NCI-H1092 (cell line): Measurements from ENCODE around the gene MARCHF6.
"Not testable (repeated sequence)": the region's sequence is repeated elsewhere in the genome, so short reads cannot be mapped to it uniquely, and the experiment has no call there.

ENCODE experiments used
- DNase-seq: peaks from one replicate; lab custom pipeline; 2025; lab: John Stamatoyannopoulos, UW

The MARCHF6 gene

DNA sequence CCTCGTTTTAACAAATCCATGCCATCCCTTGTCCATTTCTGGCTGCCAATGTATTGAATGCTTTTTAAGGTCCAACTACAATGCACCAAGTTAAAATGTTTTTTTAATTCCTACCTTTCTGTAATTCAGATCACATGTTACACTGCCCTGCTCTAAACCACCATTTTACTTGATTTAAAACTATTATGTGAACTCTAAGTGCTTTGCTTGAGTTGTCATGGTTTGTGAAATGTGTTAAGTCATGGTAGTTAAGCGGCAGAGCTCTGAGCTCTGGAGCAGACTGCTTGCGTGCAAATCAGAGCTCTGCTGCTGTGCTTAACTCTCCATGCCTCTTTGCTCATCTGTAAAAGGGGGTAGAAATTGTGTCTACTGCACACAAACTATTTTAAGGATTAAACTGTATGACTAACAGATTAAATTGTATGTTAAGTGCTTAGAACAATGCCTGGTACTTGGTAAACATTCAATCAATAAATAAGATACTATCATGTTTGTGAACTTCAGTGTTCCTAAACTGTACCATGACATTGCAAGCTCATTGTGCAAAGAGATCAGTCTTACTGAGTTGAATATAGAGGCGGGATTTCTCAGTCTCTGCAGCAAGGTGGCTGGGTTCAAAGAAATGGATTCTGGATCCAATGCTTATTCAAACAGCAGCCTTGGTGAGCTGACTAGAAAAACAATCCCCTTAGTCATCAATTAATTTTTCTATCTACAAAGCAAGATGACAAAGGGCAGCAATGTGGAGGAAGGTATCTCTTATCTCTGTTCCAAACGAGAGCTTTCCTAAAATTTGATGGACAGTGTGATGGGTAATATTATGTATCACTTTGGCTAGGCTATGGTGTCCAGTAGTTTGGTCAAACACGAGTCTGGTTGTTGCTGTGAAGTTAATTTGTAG is 29.7 kb upstream of the MARCHF6 start:
- DNase-seq: no peak

DNA sequence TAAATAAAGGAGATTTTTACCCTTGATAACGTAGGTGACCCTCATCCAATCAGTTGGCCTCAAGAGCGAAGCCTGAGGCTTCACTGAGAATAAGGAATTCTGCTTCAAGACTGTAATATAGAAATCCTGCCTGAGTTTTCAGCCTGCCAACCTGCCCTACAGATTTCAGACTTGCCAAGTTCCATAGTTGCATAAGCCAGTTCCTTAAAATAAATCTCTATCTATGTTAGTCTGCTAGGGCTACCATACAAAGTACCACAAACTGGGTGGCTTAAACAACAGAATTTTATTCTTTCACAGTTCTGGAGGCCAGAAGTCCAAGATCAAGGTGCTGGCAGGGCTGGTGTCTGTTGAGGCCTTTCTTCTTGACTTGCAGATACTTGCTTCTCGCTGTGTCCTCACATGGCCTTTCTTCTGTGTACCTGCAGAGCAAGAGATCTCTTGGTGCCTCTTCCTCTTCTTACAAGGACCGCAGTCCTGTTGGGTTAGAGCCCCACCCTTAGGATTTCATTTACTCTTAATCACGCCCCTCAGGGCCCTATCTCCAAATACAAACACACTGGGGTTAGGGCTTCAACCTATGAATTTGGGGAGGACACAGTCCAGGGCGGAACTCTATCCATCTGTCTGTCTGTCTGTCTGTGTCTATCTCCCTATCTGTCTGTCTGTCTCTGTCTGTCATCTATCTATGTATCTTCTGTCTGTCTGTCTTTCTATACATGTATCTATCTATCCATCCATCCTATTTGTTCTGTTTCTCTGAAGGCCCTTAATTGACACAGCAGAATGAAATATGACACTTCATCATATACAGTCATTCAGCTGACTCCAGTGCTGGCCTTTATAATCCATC is 28.8 kb upstream of the MARCHF6 start:
- no peak for DNase-seq

DNA sequence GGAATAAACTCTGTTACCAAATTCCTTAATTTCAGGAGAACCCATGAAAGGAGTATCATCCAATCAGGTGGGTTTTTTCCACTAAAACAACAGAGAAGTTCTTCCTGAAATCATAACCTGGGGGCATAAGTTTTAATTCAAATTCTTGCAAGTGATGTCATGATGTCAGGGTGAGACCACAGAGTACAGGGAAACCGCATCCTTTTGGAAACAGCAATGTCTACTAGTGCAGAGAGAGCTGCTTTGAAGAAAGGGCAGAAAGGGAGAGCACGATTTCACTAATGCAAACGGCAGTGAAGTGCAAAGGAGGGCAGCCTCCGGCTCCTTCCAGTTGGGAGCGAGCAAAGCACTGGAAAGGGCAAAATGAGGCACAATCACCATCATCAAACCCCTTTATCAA is 25.2 kb upstream of the MARCHF6 start:
- DNase-seq: no peak

DNA sequence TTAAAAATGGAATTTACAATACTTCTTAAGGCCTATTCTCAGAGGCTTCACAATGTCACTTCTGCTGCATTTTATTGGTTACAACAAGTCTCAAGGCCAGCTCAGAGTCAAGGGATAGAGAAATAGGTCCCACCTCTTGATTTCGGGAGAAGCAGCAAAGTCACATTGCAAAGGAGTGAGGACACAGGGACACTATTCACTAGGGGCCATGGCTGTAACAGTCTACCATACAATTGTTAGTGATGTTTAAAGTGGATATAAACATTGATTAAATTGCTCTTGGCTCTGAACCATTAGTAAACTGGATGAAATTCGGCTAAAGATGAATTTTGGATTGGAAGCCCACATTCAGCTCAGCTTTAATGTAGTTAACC is 24.1 kb upstream of the MARCHF6 start:
- no peak for DNase-seq

DNA sequence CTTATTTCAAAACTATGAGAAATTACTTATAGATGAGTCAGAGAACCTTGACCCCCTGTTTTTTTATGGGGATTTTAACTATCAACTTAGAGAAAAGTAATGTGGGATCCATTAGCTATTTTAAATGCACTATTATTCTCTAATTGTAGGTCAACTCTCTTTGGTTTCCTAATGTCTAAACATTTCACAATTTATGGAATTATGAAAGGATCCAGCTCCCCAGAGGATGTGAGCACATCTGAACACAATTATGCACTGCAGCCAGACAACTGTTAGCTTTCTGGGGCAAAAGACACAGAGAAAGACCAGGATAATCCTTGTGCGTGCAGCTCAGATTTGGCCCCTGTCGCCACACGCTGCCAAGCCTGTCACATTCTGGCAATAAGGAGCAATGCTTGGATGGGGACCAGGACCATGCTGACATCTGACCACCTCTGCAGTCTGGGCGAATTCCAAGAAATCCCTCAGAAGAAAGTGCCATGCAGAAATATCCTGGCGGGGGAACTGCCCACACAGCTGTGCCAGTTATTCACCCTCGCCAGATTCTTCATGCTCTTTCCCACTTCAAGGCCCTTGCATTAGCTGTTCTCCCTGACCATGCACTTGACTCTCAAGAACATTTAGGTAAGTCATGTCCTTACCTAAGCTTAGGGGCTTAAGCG is 23.5 kb upstream of the MARCHF6 start:
- no peak for DNase-seq

DNA sequence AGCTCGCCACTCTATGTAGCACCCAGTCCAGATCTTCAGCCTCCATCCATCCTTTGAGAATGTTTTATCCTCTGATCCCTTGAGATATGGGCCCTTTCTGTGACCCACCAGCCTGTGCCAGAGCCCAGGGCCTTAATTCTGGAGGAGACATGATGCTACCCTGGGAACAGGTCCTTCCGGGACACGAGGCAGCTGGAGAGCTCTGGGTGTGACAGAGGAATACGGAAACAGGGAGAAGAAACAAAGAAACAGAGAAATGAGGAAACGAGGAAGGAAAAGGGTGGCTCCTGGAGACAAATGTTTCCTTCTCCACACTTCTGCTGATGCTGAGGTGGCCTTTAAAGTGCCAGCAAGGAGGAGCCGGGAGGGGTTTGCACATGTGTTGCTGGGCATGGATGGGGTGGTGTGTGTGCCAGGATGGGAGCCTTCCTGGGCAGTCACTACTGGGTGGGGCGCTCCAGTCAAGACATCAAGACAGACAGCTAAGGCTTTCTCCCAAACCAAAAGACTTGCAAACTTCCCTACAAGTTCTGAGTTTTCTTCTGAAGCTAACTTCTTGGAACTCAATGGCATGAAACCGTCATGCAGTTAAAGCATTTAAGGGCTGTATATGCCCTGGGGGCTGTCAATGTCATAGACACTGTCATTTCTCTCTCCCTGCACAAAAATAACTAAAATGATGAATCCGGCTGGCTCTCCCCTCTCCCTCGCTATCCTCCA is 22.8 kb upstream of the MARCHF6 start:
- DNase-seq: no peak

DNA sequence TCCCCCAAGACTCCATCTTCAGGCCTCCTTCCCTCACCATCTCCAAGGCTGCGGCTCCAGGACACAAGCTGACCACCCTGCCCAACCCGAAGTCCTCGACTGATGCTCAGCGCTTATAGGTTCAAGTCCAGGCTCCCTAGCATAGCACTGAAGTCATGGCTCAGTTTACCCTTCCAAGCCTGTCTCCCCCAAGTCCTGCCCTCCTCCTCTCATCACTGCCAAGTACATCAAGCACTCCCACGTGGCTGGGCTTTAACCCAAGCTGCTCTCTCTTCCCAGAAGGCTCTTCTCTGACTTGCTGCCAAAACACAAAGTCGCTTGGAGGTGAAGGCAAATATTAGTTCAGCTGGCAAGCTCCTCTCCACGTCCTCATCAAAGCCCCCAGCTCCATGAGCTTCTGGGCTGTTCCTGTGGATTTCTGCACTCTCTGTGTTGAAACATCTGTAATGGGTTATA is 22.1 kb upstream of the MARCHF6 start:
- peak; percentile 97 for DNase-seq

DNA sequence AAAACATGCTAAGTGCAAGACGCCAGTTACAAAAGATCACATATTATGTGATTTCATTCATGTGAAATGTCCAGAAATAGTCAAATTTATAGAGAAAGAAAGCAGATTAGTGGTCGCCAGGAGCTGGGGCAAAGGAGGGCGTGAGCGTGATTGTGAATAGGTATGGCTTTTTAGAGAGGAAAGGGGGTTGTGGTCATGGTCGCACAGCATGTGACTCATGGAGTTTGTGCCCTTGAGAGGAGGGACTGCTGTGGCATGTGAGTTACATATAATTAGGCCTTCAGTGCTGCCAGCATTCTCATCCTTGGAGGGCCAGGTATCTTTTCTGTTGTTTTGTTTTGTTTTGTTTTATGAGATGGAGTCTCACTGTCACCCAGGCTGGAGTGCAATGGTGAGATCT is 21.2 kb upstream of the MARCHF6 start:
- no peak for DNase-seq

DNA sequence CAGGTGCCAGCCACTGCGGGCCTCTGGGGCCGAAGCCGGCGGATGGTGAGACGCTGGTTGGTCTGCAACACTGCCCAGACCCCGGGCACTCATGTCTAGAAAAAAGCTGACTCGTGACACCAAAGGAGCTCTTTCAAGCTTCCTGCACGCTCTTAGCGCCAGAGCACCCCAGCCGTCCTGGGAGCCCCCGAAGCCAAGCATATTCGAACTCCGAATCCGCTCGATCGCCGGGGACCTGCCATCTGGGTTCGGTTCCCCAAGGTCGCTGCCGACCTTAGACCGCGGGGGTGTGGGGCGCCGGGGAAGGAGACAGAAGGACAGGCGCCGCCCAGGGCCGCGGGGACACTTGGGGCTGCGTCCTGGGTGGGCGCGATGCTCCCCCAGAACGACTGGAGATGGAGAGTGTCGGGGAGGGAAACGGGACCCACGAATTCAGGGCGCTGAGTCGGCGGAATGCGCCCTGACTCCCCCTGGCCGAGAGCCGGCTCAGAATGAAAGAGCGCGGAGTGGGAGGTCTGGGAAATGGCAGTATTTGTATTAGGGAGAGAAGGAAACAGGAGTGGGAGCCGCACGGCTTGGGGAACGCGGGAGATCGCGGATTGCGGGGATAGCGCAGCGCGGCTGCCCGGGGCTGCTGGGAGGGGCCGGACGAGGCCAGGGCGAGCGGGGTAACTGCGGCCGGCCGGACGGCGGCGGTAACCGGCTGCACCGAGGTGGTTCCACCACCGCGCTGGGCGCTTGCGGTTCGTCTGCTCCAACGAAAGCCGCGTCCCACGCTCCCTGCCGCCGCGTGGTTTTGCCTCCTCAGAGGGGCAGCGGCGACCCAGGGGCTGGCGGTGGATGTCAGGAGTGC is 20.1 kb upstream of the MARCHF6 start:
- no peak for DNase-seq

DNA sequence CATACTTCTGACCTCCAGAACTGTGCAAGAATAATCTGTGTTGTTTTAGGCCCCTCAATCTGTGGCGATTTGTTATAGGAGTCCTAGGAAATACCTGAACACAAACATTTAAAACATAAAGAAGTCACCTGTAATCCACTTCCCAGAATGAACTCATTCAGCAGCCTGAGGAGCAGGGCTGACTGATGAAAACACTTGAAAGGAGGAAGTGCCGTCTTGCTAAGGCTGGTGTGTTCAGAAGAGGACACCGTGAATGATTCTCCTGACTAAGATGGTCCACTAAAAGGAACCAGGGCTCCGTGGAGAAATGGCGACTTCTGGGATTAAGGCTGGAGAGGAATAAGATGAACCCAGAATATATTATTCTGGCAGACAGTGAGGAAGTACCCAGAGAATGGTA is 18.7 kb upstream of the MARCHF6 start:
- DNase-seq: no peak

DNA sequence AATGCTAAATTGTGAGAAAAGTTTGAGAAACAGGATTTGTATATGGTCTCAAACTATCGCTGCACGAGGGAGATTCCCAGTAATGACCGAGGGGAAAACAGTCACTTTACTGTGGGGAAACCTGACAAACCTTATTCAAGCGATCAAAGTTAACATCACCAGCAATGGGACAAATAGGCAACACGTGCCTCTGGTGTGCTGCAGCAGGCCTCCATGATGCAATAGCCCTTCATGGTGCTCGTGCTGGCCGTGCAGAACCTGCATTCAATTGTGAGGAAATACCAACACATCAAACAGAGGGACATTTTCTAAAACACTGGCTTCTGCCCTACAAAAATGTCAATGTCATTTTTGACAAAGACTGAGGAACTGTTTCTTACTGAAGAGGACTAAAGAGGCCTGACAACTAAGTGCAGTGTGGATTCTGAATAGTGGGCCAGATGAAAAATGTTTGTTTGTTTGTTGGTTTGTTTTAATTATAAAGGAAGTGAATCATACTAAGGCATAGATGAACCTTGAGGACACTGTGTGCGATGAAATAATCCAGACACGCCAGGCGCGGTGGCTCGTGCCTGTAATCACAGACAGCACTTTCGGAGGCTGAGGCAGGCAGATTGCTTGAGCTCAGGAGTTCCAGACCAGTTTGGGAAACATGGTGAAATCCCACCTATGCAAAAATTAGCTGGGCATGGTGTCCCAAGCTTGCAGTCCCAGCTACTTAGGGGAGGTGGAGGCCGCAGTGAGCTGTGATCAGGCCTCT is 17.6 kb upstream of the MARCHF6 start:
- no peak for DNase-seq

DNA sequence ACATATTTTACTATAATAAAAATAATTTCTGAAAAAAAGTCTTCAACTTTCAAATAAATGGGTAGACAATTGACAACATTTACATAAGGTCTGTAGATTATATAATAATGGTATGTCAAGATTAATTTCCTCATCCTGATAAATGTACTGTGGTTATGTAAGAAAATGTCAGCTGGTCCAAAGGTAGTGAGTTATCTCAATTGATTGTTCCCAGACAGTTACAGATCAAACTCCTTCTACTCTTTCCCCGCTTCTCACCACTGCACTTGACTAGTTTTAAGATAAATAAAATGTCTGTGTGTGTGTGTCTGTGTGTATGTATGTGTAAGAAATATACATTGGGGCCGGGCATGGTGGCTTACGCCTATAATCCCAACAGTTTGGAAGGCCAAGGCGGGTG is 16.4 kb upstream of the MARCHF6 start:
- DNase-seq: no peak

DNA sequence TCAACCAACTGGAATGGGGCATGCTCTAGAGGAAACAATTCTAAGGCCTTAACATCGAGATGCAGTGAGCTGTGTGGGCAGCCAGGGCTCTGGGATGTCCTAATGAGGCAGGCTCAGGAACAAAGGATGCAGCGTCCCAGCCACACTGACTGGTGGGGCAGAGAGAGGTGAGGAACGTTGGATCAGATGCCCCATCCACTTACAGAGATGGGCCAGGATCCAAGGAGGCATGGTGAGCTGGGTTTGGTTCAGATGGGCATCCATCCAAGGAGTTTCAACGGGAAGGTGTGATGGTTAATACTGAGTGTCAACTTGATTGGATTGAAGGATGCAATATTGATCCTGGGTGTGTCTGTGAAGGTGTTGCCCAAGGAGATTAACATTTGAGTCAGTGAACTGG is 15.5 kb upstream of the MARCHF6 start:
- peak; percentile 56 for DNase-seq

DNA sequence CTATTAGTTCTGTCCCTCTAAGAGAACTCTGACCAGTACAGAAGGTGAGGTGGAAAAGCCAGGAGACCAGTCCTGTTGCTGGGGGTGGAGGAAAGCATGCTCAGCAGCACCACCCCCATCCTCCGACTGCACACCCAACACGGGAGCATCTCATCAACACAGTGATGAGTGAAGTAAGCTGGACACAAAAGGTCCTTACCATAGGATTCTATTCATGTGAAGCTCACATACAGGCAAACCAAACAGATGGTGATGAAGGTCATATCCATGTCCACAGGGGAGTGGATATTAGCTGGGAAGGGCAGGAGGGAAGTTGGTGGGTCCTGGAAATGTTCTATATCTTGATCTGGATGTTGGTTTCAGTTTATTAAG is 14.8 kb upstream of the MARCHF6 start:
- peak; percentile 72 for DNase-seq

DNA sequence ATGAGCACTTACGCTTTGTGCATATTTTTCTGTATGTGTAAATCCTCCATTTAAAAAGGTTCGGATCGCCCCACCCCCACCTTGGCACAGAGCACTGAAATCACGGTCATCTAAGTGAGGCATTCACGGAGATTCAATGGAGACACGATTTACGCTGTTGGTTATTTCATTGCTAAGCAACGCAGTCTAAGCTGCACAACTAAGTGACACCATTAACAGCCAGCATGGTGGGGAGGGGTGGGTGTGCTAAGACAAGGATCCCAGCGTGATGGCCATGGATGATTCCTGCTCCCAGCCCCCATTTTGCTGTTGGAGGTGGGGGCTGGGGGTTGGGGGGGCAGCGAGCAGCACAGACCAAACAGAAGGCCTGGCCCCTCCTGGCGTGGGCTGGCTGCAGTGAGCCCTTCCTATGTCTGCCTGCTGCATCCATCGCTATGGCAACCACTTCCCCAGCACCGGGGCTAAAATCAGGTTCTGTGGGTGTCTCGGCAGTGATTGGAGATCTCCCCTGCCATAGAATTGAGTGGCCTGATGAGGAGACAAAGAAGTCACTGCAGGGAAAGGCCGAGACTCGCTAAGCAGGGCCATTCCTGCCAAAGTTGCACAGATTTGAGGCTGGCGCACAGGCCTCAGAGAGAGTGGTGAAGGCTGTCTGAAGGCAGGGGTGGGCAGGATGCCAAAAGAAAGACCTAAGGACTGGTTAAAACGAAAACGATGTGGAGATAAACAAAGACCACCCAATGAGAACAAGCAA is 14.3 kb upstream of the MARCHF6 start:
- DNase-seq: peak; percentile 97

DNA sequence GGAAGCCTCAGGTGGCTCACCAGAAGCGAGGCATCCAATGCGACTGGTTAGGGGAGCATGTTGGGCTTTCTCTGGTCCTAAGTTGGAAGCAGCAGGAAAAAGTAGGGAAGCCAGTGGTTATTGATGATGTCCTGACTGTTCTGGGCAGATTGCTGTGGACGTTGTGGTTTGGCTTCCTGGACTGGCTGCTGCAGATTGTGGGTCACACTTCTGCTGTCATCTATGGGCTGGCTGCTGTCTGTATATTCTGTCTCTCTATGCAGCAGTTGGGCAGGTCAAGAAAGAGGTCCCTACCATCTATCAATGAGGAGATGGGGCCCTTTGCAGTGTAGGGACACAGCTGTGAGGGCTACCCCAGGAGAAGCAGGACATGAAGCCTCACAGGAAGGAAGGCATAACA is 13.5 kb upstream of the MARCHF6 start:
- DNase-seq: no peak

DNA sequence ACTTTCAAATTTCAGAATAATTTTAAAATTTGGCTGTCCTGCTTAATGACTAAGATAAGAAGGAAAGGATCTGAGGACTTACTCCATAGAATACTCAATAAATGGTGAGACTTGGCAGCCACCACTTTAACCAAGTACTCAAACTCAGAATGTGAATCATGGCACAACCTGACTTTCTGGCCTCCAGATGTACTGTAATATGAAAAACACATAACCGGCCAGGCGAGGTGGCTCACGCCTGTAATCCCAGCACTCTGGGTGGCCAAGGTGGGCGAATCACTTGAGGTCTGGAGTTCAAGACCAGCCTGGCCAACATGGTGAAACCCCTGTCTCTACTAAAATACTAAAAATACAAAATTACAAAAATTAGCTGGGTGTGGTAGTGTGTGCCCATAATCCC is 10.0 kb upstream of the MARCHF6 start:
- DNase-seq: no peak

DNA sequence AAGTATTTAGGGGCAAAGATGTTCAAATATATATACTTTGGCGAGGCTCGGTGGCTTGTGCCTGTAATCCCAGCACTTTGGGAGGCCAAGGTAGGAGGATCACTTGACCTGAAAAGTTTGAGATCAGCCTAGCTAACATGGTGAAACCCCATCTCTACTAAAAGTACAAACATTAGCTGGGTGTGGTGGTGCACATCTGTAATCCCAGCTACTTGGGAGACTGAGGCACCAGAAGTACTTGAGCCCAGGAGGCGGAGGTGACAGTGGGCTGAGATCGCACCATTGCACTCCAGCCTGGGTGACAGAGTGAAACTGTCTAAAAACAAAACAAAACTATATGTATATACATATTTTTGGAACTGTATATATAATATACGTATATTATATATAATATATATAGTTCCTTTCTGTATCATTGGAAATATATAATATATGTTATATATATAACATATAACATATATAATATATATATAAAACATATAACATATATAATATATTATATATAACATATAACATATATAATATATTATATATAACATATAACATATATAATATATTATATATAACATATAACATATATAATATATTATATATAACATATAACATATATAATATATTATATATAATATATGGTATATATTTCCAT is 8.9 kb upstream of the MARCHF6 start:
- not testable (repeated sequence) for DNase-seq

DNA sequence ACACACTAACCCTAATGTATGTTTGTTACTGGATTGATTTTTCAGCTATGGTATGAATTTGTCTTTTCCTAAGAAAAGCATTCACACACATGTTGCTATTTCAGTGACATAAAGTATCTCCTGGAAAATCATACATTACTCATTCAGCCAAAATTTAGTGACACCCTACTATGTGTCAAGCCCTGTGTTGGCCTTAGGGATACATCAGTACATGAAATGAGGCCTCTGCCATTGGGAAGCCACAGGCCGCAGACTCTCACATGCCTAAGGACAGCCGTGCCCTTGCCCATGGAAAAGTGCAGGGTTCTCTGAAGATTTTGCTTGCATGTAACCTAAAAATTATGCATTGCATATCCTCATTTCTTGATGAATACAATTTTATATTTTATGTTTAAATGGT is 5.2 kb upstream of the MARCHF6 start:
- no peak for DNase-seq
